MG63 (cell line): ENCODE measurements around the gene BCL11A. TPM values are rescaled to one million over a fixed set of nuclear protein-coding genes. Genes with fewer than 3 reads are reported as not detected.
"Not testable (repeated sequence)": the region's sequence is repeated elsewhere in the genome, so short reads cannot be mapped to it uniquely, and the experiment has no call there.

Experiments used
- DNase-seq: peaks from one replicate; pipeline ENCODE4 v3.0.0-alpha.2; 2020
- H3K27me3 ChIP-seq: fragments of 250-450 bp; sonication (Bioruptor Pico); 2 replicates; pipeline ENCODE4 v1.5.1; 2020; ENCODE audit warnings: mild to moderate bottlenecking, moderate library complexity
- H3K36me3 ChIP-seq: fragments of 250-450 bp; sonication (Bioruptor Pico); 2 replicates; pipeline ENCODE4 v1.5.1; 2020; ENCODE audit warnings: mild to moderate bottlenecking, moderate library complexity
- H3K4me3 ChIP-seq: fragments of 250-450 bp; sonication (Bioruptor Pico); 2 replicates; pipeline ENCODE4 v1.5.1; 2020; ENCODE audit warnings: mild to moderate bottlenecking, moderate library complexity
- H3K9me3 ChIP-seq: fragments of 250-450 bp; sonication (Bioruptor Pico); 2 replicates; pipeline ENCODE4 v1.5.1; 2020; ENCODE audit warnings: mild to moderate bottlenecking, moderate library complexity
- total RNA-seq: library from RNA; depleted of rRNA; stranded (reverse); fragments of >200 nt; shearing (Covaris generic); gene quantifications from 2 replicates; pipeline ENCODE4 v1.2.3, GENCODE V29; 2014; ENCODE audit warnings: low replicate concordance

Gene BCL11A
- total RNA-seq, 1 experiment from 2014 or later, result not detected

DNA sequence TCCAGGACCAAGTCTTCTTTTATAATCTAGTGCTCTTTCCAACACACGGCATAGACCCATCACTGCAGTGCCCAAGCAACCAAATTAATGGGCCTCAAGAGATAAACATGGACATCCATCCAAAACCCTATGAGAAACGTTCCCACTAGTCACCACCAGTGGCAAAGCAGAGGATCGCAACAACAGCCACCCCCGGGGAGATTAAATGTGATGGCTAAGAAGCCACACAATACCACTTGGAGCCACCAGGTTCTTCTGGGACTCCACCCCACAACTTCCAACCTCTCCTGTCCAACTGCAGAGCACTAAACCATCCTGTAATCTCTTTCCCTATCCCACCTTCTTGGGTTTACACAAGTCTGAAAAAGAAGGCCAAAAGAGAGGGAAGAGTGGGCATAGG is 123.8 kb downstream of the BCL11A start:
- DNase-seq, result no peak
- no peaks in the 10 kb centered on the region for H3K27me3 ChIP-seq

DNA sequence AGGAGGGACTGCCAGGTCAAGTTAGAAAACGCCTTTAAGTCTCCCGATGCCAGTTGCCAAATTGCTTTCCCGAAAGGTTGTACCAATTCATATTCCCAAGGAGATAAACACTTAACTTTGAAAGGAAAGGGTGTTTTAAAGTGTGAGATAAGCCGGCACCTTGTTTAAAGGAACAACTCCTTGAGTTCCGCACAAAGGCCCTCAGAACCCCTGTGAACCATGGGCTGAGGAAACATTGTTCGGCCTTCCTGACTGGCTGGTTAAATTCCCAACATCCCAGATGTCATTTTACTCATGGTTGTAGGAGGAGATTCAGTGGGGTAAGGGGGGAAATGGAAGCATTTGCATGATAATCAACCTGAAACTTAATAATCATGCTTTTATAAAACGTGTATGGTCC is 126.6 kb downstream of the BCL11A start:
- Histone ChIP-seq H3K36me3 (no peaks in the 10 kb centered on the region), H3K27me3 (no peaks in the 10 kb centered on the region), H3K4me3 (no peak overlapping the region), H3K9me3 (no peaks in the 10 kb centered on the region)
- DNase-seq, result no peak

More for the DNA sequence above, 123.8 kb downstream of the BCL11A start:
- Histone ChIP-seq H3K4me3 (no peak overlapping the region), H3K36me3 (no peaks in the 10 kb centered on the region), H3K9me3 (no peaks in the 10 kb centered on the region)

DNA sequence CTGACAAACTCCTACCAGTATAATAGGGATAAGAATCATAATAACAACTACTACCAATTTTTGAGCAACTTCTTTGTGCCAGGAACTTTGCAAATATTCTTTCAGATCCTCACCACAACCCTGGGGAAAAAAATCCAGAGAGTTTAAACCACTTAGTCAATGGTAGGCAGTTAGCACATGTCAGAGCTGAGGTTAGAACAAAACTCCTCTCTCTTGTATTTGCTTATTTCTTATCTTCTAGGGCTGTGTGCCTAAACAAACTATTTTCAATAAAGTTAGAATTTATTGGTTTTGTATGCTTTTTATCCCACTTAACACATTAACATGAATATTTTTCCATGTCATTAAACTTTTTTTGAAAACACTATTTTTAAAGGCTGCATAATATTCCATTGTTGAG is 127.1 kb downstream of the BCL11A start:
- Histone ChIP-seq H3K36me3 (no peaks in the 10 kb centered on the region), H3K4me3 (no peak overlapping the region), H3K9me3 (no peaks in the 10 kb centered on the region), H3K27me3 (no peaks in the 10 kb centered on the region)
- no peak for DNase-seq

DNA sequence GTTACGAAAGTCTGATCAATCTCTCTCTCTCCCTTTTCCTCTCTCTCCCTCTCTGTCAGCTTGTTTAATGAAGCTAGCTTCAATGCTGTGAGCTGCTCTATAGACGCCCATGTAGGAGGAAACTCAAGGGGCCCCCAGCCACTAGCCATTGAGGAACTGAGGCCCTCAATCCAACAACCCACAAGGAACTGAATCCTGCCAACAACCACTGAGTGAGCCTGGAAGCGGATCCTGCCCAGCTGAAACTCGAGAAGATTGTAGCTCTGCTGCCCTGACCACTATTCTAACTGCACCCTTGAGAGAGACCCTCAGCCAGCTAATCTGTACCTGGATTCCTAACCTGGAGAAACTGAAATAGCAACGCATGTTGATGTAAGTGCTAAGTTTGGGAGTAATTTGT is 129.2 kb downstream of the BCL11A start:
- no peaks in the 10 kb centered on the region for H3K36me3 ChIP-seq
- H3K27me3 ChIP-seq, result no peaks in the 10 kb centered on the region
- H3K9me3 ChIP-seq, result no peaks in the 10 kb centered on the region
- no peak for DNase-seq
- H3K4me3 ChIP-seq, result no peak overlapping the region

GRCh38 chr2:60423505-60423904 is 129.9 kb downstream of the BCL11A start:
- Histone ChIP-seq H3K36me3 (no peaks in the 10 kb centered on the region), H3K9me3 (no peaks in the 10 kb centered on the region), H3K4me3 (no peak overlapping the region), H3K27me3 (no peaks in the 10 kb centered on the region)
- DNase-seq, result no peak

- Histone ChIP-seq H3K27me3 (no peaks in the 10 kb centered on the region), H3K36me3 (no peaks in the 10 kb centered on the region), H3K4me3 (no peak overlapping the region), H3K9me3 (no peaks in the 10 kb centered on the region)
- no peak for DNase-seq
Measured at GRCh38 chr2:60422826-60423483, 130.5 kb downstream of the BCL11A start.

GRCh38 chr2:60417210-60417609 is 136.2 kb downstream of the BCL11A start:
- H3K36me3 ChIP-seq, H3K9me3 ChIP-seq, DNase-seq, H3K4me3 ChIP-seq, H3K27me3 ChIP-seq: not testable (repeated sequence)

DNA sequence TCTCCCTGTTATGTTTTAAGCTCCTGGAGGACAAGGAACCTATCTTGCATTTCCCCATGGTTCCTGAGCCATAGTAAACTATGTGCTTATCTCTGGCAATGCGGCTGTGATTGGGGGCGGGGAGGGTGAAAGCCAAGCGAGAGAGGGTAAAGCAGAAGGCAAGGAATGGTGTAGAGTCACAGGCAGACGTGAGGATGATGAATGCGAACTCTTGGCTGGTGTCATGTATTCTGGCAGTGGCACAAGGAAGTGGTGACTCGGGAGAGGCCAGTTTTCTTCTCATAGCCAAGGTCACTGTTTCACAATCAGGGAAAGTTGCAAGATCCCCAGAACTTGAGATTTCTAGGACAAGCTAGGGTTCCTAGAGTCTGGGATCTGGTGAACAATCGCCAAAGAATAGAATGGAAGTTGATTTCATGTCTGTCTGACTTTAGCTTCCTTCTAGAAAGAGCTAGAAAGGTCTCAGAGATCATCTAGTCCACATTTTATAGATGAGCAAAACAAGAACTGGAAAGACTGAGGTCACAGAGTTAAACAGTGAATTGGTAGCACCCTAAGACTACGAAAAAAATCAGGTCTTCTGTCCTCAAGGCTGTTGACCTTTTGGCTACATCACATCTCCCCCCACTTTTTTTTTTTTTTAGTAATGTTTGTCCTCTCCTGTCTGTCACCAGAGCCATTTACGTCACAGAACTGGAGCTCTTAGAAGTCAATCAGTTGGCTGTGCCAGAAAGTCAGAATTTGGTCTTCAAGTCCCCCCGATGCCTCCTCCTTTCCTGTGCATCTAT is 137.0 kb downstream of the BCL11A start:
- Histone ChIP-seq H3K4me3 (no peak overlapping the region), H3K36me3 (no peaks in the 10 kb centered on the region), H3K9me3 (peaks cover 2% of the 10 kb centered on the region), H3K27me3 (no peaks in the 10 kb centered on the region)
- DNase-seq, result no peak

GRCh38 chr2:60415814-60416213 is 137.6 kb downstream of the BCL11A start:
- H3K27me3 ChIP-seq, result no peaks in the 10 kb centered on the region
- no peak for DNase-seq
- no peak overlapping the region for H3K4me3 ChIP-seq
- H3K9me3 ChIP-seq, result peaks cover 2% of the 10 kb centered on the region
- no peaks in the 10 kb centered on the region for H3K36me3 ChIP-seq

- no peak for DNase-seq
- Histone ChIP-seq H3K4me3 (no peak overlapping the region), H3K36me3 (no peaks in the 10 kb centered on the region), H3K9me3 (peaks cover 2% of the 10 kb centered on the region), H3K27me3 (no peaks in the 10 kb centered on the region)
Measured at GRCh38 chr2:60414495-60415138, 138.8 kb downstream of the BCL11A start.

- H3K4me3 ChIP-seq, result no peak overlapping the region
- H3K27me3 ChIP-seq, result no peaks in the 10 kb centered on the region
- peaks cover 2% of the 10 kb centered on the region for H3K9me3 ChIP-seq
- no peaks in the 10 kb centered on the region for H3K36me3 ChIP-seq
- DNase-seq, result no peak
Measured at GRCh38 chr2:60413814-60414168, 139.7 kb downstream of the BCL11A start.

- DNase-seq, result no peak
- peaks cover 2% of the 10 kb centered on the region for H3K9me3 ChIP-seq
- no peak overlapping the region for H3K4me3 ChIP-seq
- no peaks in the 10 kb centered on the region for H3K27me3 ChIP-seq
- H3K36me3 ChIP-seq, result no peaks in the 10 kb centered on the region
Measured at GRCh38 chr2:60413069-60413813, 140.2 kb downstream of the BCL11A start.

- H3K9me3 ChIP-seq, result peaks cover 2% of the 10 kb centered on the region
- H3K36me3 ChIP-seq, result no peaks in the 10 kb centered on the region
- no peak overlapping the region for H3K4me3 ChIP-seq
- no peaks in the 10 kb centered on the region for H3K27me3 ChIP-seq
- DNase-seq, result no peak
Measured at GRCh38 chr2:60412620-60413019, 140.8 kb downstream of the BCL11A start.

- no peaks in the 10 kb centered on the region for H3K27me3 ChIP-seq
- H3K9me3 ChIP-seq, result peaks cover 2% of the 10 kb centered on the region
- no peak overlapping the region for H3K4me3 ChIP-seq
- DNase-seq, result no peak
- no peaks in the 10 kb centered on the region for H3K36me3 ChIP-seq
Measured at GRCh38 chr2:60412027-60412426, 141.4 kb downstream of the BCL11A start.

- no peaks in the 10 kb centered on the region for H3K36me3 ChIP-seq
- peaks cover 2% of the 10 kb centered on the region for H3K9me3 ChIP-seq
- no peak overlapping the region for H3K4me3 ChIP-seq
- no peaks in the 10 kb centered on the region for H3K27me3 ChIP-seq
- DNase-seq, result no peak
Measured at GRCh38 chr2:60411295-60411694, 142.2 kb downstream of the BCL11A start.

GRCh38 chr2:60410456-60411146 is 142.9 kb downstream of the BCL11A start:
- Histone ChIP-seq H3K27me3 (no peaks in the 10 kb centered on the region), H3K9me3 (peaks cover 2% of the 10 kb centered on the region), H3K36me3 (no peaks in the 10 kb centered on the region), H3K4me3 (no peak overlapping the region)
- no peak for DNase-seq

DNA sequence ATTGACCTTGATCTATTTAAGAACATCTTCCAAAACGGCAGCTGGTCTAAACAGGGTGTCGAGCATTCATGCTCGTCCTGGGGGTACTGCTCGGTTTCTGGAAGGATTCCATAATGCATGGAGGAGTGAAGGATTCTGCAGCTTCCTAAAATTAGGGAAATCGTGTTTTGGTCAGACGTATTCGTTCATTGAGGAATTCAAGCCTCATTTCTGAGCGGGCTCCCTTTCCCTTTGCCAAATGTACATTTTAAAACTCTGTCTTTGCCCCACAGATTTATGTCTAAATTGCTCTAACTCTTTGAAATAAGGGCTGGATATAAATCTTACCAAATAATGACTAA is 144.0 kb downstream of the BCL11A start:
- Histone ChIP-seq H3K27me3 (no peaks in the 10 kb centered on the region), H3K9me3 (no peaks in the 10 kb centered on the region), H3K4me3 (no peak overlapping the region), H3K36me3 (no peaks in the 10 kb centered on the region)
- DNase-seq, result no peak
